ENCODE results near the gene TRIM15. TPM values are rescaled to one million over a fixed set of nuclear protein-coding genes. Genes with fewer than 3 reads are reported as not detected.
"Not testable (repeated sequence)": the region's sequence is repeated elsewhere in the genome, so short reads cannot be mapped to it uniquely, and the experiment has no call there.

The TRIM15 gene
- 0.92 and 1.4 TPM in 2 replicates for total RNA-seq (ENCODE audit: low replicate concordance)
- long read RNA-seq, result 0 reads

GRCh38 chr6:30163090-30163917 lies at the start of gene TRIM15:
TSS of gene TRIM15 (plus strand) at chr6:30163546. CDS start at chr6:30163685, 139 bp downstream.
- DNase-seq (ENCODE audit: extremely low spot score, unreplicated experiment), result no peak
- no peak for TF ChIP-seq CTCF (conservative IDR thresholded peaks at IDR 0.05)
- no peaks in the 10 kb centered on the region for H3K4me1 Mint-ChIP-seq (ENCODE audit: unreplicated experiment)
- no peaks in the 10 kb centered on the region for H3K36me3 Mint-ChIP-seq
- no peak within 1 kb of the TSS for H3K4me3 Mint-ChIP-seq
- peaks cover 70% of the 10 kb centered on the region for H3K27me3 Mint-ChIP-seq
- no peak within 1 kb of the TSS for H3K27ac Mint-ChIP-seq
- H3K9me3 Mint-ChIP-seq, result no peaks in the 10 kb centered on the region

- Mint-ChIP-seq H3K27me3 (peaks cover 66% of the 10 kb centered on the region), H3K4me3 (no peak overlapping the region), H3K36me3 (no peaks in the 10 kb centered on the region), H3K9me3 (no peaks in the 10 kb centered on the region), H3K27ac (no peak overlapping the region), H3K4me1 (ENCODE audit: unreplicated experiment) (no peaks in the 10 kb centered on the region)
- no peak for TF ChIP-seq CTCF (conservative IDR thresholded peaks at IDR 0.05)
- no peak for DNase-seq (ENCODE audit: extremely low spot score, unreplicated experiment)
Measured at GRCh38 chr6:30113841-30114240, 49.5 kb upstream of the TRIM15 start.

- DNase-seq (ENCODE audit: extremely low spot score, unreplicated experiment), result no peak
- peaks cover 70% of the 10 kb centered on the region for H3K27me3 Mint-ChIP-seq
- no peaks in the 10 kb centered on the region for H3K36me3 Mint-ChIP-seq
- no peaks in the 10 kb centered on the region for H3K4me1 Mint-ChIP-seq (ENCODE audit: unreplicated experiment)
- peak; percentile 63 for TF ChIP-seq CTCF (conservative IDR thresholded peaks at IDR 0.05)
- H3K4me3 Mint-ChIP-seq, result no peak overlapping the region
- H3K9me3 Mint-ChIP-seq, result no peaks in the 10 kb centered on the region
- H3K27ac Mint-ChIP-seq, result no peak overlapping the region
Measured at GRCh38 chr6:30116724-30117123, 46.6 kb upstream of the TRIM15 start.

GRCh38 chr6:30118691-30119090 lies 44.7 kb upstream of the TRIM15 start:
- not testable (repeated sequence) for H3K9me3 Mint-ChIP-seq; H3K27ac Mint-ChIP-seq; H3K4me3 Mint-ChIP-seq; DNase-seq (ENCODE audit: extremely low spot score, unreplicated experiment); H3K36me3 Mint-ChIP-seq; H3K4me1 Mint-ChIP-seq (ENCODE audit: unreplicated experiment)
- H3K27me3 Mint-ChIP-seq, result peaks cover 66% of the 10 kb centered on the region

GRCh38 chr6:30121446-30122366 lies 41.6 kb upstream of the TRIM15 start:
- no peaks in the 10 kb centered on the region for H3K9me3 Mint-ChIP-seq
- H3K27me3 Mint-ChIP-seq, result peaks cover 75% of the 10 kb centered on the region
- DNase-seq (ENCODE audit: extremely low spot score, unreplicated experiment), result no peak
- no peak overlapping the region for H3K4me3 Mint-ChIP-seq
- no peaks in the 10 kb centered on the region for H3K36me3 Mint-ChIP-seq
- no peak overlapping the region for H3K27ac Mint-ChIP-seq
- no peak for TF ChIP-seq CTCF (conservative IDR thresholded peaks at IDR 0.05)
- no peaks in the 10 kb centered on the region for H3K4me1 Mint-ChIP-seq (ENCODE audit: unreplicated experiment)
